ENCODE data around the gene CTBP2. TPM values are rescaled to one million over a fixed set of nuclear protein-coding genes. Genes with fewer than 3 reads are reported as not detected.

The CTBP2 gene
- total and polyA plus RNA-seq, 2 of the 13 experiments (the other 11 are each of a cell fraction or from before 2014, with no cell fraction given), result 0.08 TPM; not detected in 1

- no peak for TF ChIP-seq CENPT (CRISPR knock-in tag; IDR thresholded peaks at IDR 0.05; ENCODE audit: low read depth)
- no peak for TF ChIP-seq GATAD2A (CRISPR knock-in tag; IDR thresholded peaks at IDR 0.05)
- no peak for TF ChIP-seq HOXA7 (CRISPR knock-in tag; IDR thresholded peaks at IDR 0.05)
- no peak for TF ChIP-seq ATF7-NPFF (CRISPR knock-in tag; IDR thresholded peaks at IDR 0.05; ENCODE audit: low read depth)
These were observed 142.6 kb downstream of the CTBP2 start (continued) for GRCh38 chr10:125017547-125018298.

DNA sequence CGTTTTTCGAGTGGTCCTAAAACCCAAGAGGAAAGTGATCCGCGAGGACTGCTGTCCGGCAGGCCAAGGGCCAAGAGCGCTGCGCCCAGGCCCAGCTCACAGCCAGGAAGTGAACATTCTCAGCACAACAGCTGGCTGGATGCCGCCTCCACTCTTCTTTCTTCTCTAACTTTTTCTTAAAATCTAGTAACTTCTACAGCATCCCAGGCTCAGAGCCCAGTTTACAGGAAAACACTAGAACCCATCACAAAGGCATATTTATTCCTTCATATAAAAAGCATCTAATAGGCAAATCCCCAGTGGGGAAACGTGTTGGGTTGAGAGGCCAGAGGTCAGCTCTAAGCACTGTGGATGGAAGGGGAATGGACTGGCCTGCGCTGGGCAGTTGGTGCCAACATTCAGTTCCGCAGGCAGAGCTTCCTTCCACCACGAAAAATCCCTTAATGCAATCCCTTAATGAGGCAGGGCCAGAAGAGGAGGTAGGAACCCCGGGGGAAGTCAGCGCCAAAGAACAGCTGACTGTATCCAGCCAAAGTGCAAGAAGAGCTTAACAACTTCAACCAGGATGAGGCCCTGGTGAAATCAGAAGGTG lies 143.7 kb downstream of the CTBP2 start:
- Histone ChIP-seq H4K20me1 (ENCODE audit: insufficient read depth, low read length) (no peaks in the 10 kb centered on the region), H3K4me2 (ENCODE audit: low read depth, low read length) (no peak overlapping the region), H3K9ac (ENCODE audit: insufficient read depth, low read depth, low read length) (no peak overlapping the region), H3K4me3 (replicated peaks in 1 of 3; ENCODE audit: insufficient read depth in 1 of 3, low read depth in 2 of 3, low read length in 3 of 3) (no peak overlapping the region), H3K36me3 (replicated peaks in 1 of 2; ENCODE audit: control insufficient read depth in 1 of 2, insufficient read depth in 2 of 2, low read length in 2 of 2) (no peaks in the 10 kb centered on the region), H3K4me1 (ENCODE audit: insufficient read depth, low read length) (no peaks in the 10 kb centered on the region), H3K79me2 (ENCODE audit: insufficient read depth, low read length) (no peaks in the 10 kb centered on the region), H2AFZ (ENCODE audit: low read length) (no peak overlapping the region), H3K9me3 (ENCODE audit: low read length) (peaks cover 5% of the 10 kb centered on the region; the same call in 1 of the 2 replicates), H3K27me3 (ENCODE audit: control insufficient read depth in 1 of 2, insufficient read depth in 2 of 2, low read length in 2 of 2) (peaks cover 10 to 67% of the 10 kb centered on the region in 2 experiments), H3K27ac (ENCODE audit: extremely low read length, insufficient read depth, low read length) (no peak overlapping the region)
- intact Hi-C loops (cut with micrococcal nuclease; ENCODE audit: unreplicated experiment) (no loop called here), in situ Hi-C loops (cut with HindIII; ENCODE audit: extremely low pct_ligation_motif_present, low pct_unique_long_range_greater_than_20kb) (no loop called here)
- ATAC-seq (no peak), DNase-seq (ENCODE audit: low spot score) (no peak), FAIRE-seq (no peak)
- 28% methylated on average over 14 of the region's 14 CpGs for WGBS (ENCODE audit: low lambda C conversion rate)
- ChIA-PET CTCF (ENCODE audit: low intra/inter-chr PET ratio, low total read pairs) (no interaction called here), POLR2A (no interaction called here)
- no peak for TF ChIP-seq CAMTA2 (CRISPR knock-in tag; IDR thresholded peaks at IDR 0.05; ENCODE audit: borderline replicate concordance)
- no peak for TF ChIP-seq SIN3B (IDR thresholded peaks at IDR 0.05; ENCODE audit: low read length)
- no peak for TF ChIP-seq STAT5B (CRISPR knock-in tag; IDR thresholded peaks at IDR 0.05)
- no peak for TF ChIP-seq ZNF75D (CRISPR knock-in tag; IDR thresholded peaks at IDR 0.05; ENCODE audit: borderline replicate concordance)
- no peak for TF ChIP-seq CBX1 (IDR thresholded peaks at IDR 0.05; ENCODE audit: low read depth)
- TF ChIP-seq EHMT2 (IDR thresholded peaks at IDR 0.05; ENCODE audit: borderline replicate concordance, low read depth, low read length), result no peak
- TF ChIP-seq, protein P1, sequence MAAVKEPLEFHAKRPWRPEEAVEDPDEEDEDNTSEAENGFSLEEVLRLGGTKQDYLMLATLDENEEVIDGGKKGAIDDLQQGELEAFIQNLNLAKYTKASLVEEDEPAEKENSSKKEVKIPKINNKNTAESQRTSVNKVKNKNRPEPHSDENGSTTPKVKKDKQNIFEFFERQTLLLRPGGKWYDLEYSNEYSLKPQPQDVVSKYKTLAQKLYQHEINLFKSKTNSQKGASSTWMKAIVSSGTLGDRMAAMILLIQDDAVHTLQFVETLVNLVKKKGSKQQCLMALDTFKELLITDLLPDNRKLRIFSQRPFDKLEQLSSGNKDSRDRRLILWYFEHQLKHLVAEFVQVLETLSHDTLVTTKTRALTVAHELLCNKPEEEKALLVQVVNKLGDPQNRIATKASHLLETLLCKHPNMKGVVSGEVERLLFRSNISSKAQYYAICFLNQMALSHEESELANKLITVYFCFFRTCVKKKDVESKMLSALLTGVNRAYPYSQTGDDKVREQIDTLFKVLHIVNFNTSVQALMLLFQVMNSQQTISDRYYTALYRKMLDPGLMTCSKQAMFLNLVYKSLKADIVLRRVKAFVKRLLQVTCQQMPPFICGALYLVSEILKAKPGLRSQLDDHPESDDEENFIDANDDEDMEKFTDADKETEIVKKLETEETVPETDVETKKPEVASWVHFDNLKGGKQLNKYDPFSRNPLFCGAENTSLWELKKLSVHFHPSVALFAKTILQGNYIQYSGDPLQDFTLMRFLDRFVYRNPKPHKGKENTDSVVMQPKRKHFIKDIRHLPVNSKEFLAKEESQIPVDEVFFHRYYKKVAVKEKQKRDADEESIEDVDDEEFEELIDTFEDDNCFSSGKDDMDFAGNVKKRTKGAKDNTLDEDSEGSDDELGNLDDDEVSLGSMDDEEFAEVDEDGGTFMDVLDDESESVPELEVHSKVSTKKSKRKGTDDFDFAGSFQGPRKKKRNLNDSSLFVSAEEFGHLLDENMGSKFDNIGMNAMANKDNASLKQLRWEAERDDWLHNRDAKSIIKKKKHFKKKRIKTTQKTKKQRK (IDR thresholded peaks at IDR 0.05; ENCODE audit: low read length), result no peak
- no peak for TF ChIP-seq ATAD3A (CRISPR knock-in tag; IDR thresholded peaks at IDR 0.05)
- no TSS peak for BruUV-seq (replicated peaks)

All from HepG2 (cell line).